ENCODE measurements around the gene KCNQ4.

Gene KCNQ4

GRCh38 chr1:40870135-40870728 is 86.6 kb downstream of the KCNQ4 start:
- H3K36me3 ChIP-seq (replicated peaks; ENCODE audit: low read depth, low read length): no peaks in the 10 kb centered on the region
- no peak overlapping the region for H3K4me2 ChIP-seq (ENCODE audit: low read length)
- H3K27ac ChIP-seq (ENCODE audit: low read length): no peak overlapping the region
- H3K9ac ChIP-seq (ENCODE audit: low read length): no peak overlapping the region
- no peaks in the 10 kb centered on the region for H3K4me1 ChIP-seq (ENCODE audit: low read length)
- TF ChIP-seq EZH2phosphoT487 (IDR thresholded peaks at IDR 0.05; ENCODE audit: low read depth): no peak
- no peak for TF ChIP-seq CTCF (IDR thresholded peaks at IDR 0.05; ENCODE audit: low read depth, low read length)
- H3K4me3 ChIP-seq (ENCODE audit: low read length): no peak overlapping the region
- H4K20me1 ChIP-seq (ENCODE audit: insufficient read depth, low read length): no peaks in the 10 kb centered on the region
- H3K27me3 ChIP-seq (ENCODE audit: low read depth, low read length): no peaks in the 10 kb centered on the region
- H2AFZ ChIP-seq (ENCODE audit: low read depth, low read length): no peak overlapping the region
- H3K79me2 ChIP-seq (ENCODE audit: low read length): no peaks in the 10 kb centered on the region
- no peaks in the 10 kb centered on the region for H3K9me3 ChIP-seq (ENCODE audit: insufficient read depth, low read length)

GRCh38 chr1:40872276-40872675 is 88.7 kb downstream of the KCNQ4 start:
- Histone ChIP-seq H3K9ac (ENCODE audit: low read length) (no peak overlapping the region), H3K9me3 (ENCODE audit: insufficient read depth, low read length) (peaks cover 4% of the 10 kb centered on the region), H3K4me3 (ENCODE audit: low read length) (no peak overlapping the region), H3K27me3 (ENCODE audit: low read depth, low read length) (no peaks in the 10 kb centered on the region), H3K79me2 (ENCODE audit: low read length) (no peaks in the 10 kb centered on the region), H4K20me1 (ENCODE audit: insufficient read depth, low read length) (no peaks in the 10 kb centered on the region), H3K4me2 (ENCODE audit: low read length) (no peak overlapping the region), H3K27ac (ENCODE audit: low read length) (no peak overlapping the region), H2AFZ (ENCODE audit: low read depth, low read length) (no peak overlapping the region), H3K36me3 (replicated peaks; ENCODE audit: low read depth, low read length) (no peaks in the 10 kb centered on the region), H3K4me1 (ENCODE audit: low read length) (peaks cover 4% of the 10 kb centered on the region; the same call in 1 of the 2 replicates)
- TF ChIP-seq CTCF (IDR thresholded peaks at IDR 0.05; ENCODE audit: low read depth, low read length): no peak
- no peak for TF ChIP-seq EZH2phosphoT487 (IDR thresholded peaks at IDR 0.05; ENCODE audit: low read depth)

GRCh38 chr1:40873863-40874472 is 90.4 kb downstream of the KCNQ4 start:
- H3K9ac ChIP-seq (ENCODE audit: low read length): no peak overlapping the region
- peaks cover 8% of the 10 kb centered on the region; the same call in 1 of the 2 replicates for H3K4me1 ChIP-seq (ENCODE audit: low read length)
- H3K27ac ChIP-seq (ENCODE audit: low read length): no peak overlapping the region
- H3K36me3 ChIP-seq (replicated peaks; ENCODE audit: low read depth, low read length): no peaks in the 10 kb centered on the region
- no peak for TF ChIP-seq EZH2phosphoT487 (IDR thresholded peaks at IDR 0.05; ENCODE audit: low read depth)
- no peak for TF ChIP-seq CTCF (IDR thresholded peaks at IDR 0.05; ENCODE audit: low read depth, low read length)
- H4K20me1 ChIP-seq (ENCODE audit: insufficient read depth, low read length): no peaks in the 10 kb centered on the region
- H3K4me2 ChIP-seq (ENCODE audit: low read length): no peak overlapping the region
- H2AFZ ChIP-seq (ENCODE audit: low read depth, low read length): no peak overlapping the region
- H3K27me3 ChIP-seq (ENCODE audit: low read depth, low read length): no peaks in the 10 kb centered on the region
- no peak overlapping the region for H3K4me3 ChIP-seq (ENCODE audit: low read length)
- peaks cover 4% of the 10 kb centered on the region for H3K9me3 ChIP-seq (ENCODE audit: insufficient read depth, low read length)
- H3K79me2 ChIP-seq (ENCODE audit: low read length): no peaks in the 10 kb centered on the region

GRCh38 chr1:40876436-40876761 is 92.8 kb downstream of the KCNQ4 start:
- peaks cover 8% of the 10 kb centered on the region; the same call in 1 of the 2 replicates for H3K4me1 ChIP-seq (ENCODE audit: low read length)
- H3K9ac ChIP-seq (ENCODE audit: low read length): no peak overlapping the region
- H3K27me3 ChIP-seq (ENCODE audit: low read depth, low read length): no peaks in the 10 kb centered on the region
- H4K20me1 ChIP-seq (ENCODE audit: insufficient read depth, low read length): no peaks in the 10 kb centered on the region
- H3K4me3 ChIP-seq (ENCODE audit: low read length): no peak overlapping the region
- H3K4me2 ChIP-seq (ENCODE audit: low read length): no peak overlapping the region
- TF ChIP-seq EZH2phosphoT487 (IDR thresholded peaks at IDR 0.05; ENCODE audit: low read depth) (no peak), CTCF (IDR thresholded peaks at IDR 0.05; ENCODE audit: low read depth, low read length) (no peak)
- H3K79me2 ChIP-seq (ENCODE audit: low read length): no peaks in the 10 kb centered on the region
- peaks cover 4% of the 10 kb centered on the region for H3K9me3 ChIP-seq (ENCODE audit: insufficient read depth, low read length)
- H3K36me3 ChIP-seq (replicated peaks; ENCODE audit: low read depth, low read length): no peaks in the 10 kb centered on the region
- H3K27ac ChIP-seq (ENCODE audit: low read length): no peak overlapping the region
- no peak overlapping the region for H2AFZ ChIP-seq (ENCODE audit: low read depth, low read length)
